ENCODE data around the gene SEMA4B.

SEMA4B gene

DNA sequence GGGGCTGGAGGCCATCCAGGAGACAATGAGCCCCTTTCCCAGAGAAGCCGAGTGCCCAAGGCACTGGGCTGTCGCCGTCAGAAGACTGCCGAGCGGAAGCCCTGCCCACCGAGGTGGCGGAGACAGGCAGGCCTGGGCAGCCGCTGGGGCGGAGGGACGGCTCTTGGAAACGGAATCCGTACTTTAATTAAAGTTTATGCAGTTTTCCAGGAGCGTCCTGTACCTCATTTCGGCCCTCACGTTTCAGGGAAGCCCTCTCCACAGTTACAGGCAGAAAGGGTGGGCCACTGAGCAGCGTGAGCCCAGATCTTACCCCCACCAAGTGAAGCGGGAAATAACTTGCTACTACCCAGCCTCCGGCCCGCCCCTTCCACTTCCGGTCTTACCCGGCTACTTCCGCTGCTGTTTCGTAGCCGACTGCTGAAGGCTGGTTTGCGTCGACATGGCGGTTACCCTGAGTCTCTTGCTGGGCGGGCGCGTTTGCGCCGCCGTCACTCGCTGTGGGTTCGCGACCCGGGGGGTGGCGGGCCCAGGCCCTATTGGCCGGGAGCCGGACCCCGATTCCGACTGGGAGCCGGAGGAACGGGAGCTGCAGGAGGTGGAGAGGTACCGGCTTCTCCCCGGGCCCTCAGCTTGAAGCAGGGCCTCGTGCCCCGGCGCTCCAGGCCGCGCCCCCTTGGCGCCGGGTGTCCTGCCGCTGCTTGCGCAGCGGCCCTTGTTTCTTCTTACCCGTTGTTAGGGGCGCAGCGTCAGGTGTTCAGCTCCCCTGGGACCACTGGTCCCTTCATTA is 64.3 kb downstream of the SEMA4B start, which contains the start of gene NGRN:
Gene NGRN (plus strand): TSS at position 402 of the 790 bp plus-strand sequence. CDS start 41 bp downstream, at position 443.
- TF ChIP-seq TEAD4 (IDR thresholded peaks at IDR 0.05) (no peak), RAD21 (IDR thresholded peaks at IDR 0.05; ENCODE audit: low read depth) (no peak), TCF12 (IDR thresholded peaks at IDR 0.05; ENCODE audit: low read depth) (peak; percentile 77), TAF1 (IDR thresholded peaks at IDR 0.05; ENCODE audit: low read depth) (peak; percentile 98), EGR1 (IDR thresholded peaks at IDR 0.05) (0 out of 2 replicates have a peak, but pooled peaks have one; percentile 9), NFIC (IDR thresholded peaks at IDR 0.05) (peak; percentile 44; the same call in 1 of the 2 replicates), USF1 (IDR thresholded peaks at IDR 0.05) (peak; percentile 22; the same call in 1 of the 2 replicates), CEBPB (IDR thresholded peaks at IDR 0.05) (no peak; the same call in none of the 2 replicates), FOXM1 (IDR thresholded peaks at IDR 0.05; ENCODE audit: borderline replicate concordance, low read depth) (peak; percentile 28; the same call in 1 of the 2 replicates), YY1 (IDR thresholded peaks at IDR 0.05; ENCODE audit: low read depth) (peak; percentile 89), ZBTB7A (IDR thresholded peaks at IDR 0.05; ENCODE audit: low read depth) (peak; percentile 51; the same call in 1 of the 2 replicates), CREB1 (IDR thresholded peaks at IDR 0.05; ENCODE audit: low read depth) (no peak), EP300 (IDR thresholded peaks at IDR 0.05; ENCODE audit: borderline replicate concordance) (no peak)
- TF ChIP-seq, protein P1, sequence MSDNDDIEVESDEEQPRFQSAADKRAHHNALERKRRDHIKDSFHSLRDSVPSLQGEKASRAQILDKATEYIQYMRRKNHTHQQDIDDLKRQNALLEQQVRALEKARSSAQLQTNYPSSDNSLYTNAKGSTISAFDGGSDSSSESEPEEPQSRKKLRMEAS (IDR thresholded peaks at IDR 0.05), result peak; percentile 84
- TF ChIP-seq, protein P2, sequence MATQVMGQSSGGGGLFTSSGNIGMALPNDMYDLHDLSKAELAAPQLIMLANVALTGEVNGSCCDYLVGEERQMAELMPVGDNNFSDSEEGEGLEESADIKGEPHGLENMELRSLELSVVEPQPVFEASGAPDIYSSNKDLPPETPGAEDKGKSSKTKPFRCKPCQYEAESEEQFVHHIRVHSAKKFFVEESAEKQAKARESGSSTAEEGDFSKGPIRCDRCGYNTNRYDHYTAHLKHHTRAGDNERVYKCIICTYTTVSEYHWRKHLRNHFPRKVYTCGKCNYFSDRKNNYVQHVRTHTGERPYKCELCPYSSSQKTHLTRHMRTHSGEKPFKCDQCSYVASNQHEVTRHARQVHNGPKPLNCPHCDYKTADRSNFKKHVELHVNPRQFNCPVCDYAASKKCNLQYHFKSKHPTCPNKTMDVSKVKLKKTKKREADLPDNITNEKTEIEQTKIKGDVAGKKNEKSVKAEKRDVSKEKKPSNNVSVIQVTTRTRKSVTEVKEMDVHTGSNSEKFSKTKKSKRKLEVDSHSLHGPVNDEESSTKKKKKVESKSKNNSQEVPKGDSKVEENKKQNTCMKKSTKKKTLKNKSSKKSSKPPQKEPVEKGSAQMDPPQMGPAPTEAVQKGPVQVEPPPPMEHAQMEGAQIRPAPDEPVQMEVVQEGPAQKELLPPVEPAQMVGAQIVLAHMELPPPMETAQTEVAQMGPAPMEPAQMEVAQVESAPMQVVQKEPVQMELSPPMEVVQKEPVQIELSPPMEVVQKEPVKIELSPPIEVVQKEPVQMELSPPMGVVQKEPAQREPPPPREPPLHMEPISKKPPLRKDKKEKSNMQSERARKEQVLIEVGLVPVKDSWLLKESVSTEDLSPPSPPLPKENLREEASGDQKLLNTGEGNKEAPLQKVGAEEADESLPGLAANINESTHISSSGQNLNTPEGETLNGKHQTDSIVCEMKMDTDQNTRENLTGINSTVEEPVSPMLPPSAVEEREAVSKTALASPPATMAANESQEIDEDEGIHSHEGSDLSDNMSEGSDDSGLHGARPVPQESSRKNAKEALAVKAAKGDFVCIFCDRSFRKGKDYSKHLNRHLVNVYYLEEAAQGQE (IDR thresholded peaks at IDR 0.05; ENCODE audit: low read depth), result no peak

DNA sequence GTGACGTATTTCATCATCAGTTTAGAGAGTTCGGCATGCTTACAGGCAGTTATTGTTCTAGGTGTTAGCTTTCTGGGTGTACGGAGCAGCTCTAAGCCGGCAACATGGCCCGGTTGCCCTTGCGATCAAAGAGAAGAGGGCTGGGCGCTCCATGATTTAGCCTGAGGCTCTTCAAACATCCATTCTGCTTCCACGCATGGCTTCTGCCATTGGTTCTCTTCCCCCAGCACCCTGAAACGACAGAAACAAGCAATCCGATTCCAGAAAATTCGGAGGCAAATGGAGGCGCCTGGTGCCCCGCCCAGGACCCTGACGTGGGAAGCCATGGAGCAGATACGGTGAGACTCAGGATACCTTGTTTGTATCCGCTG is 64.9 kb downstream of the SEMA4B start:
- TF ChIP-seq YY1 (IDR thresholded peaks at IDR 0.05; ENCODE audit: low read depth) (peak; percentile 56), ZBTB7A (IDR thresholded peaks at IDR 0.05; ENCODE audit: low read depth) (0 out of 2 replicates have a peak, but pooled peaks have one; percentile 2), EP300 (IDR thresholded peaks at IDR 0.05; ENCODE audit: borderline replicate concordance) (no peak)

GRCh38 chr15:90266485-90266884 is 65.4 kb downstream of the SEMA4B start:
- TF ChIP-seq, protein P2 (IDR thresholded peaks at IDR 0.05; ENCODE audit: low read depth), result no peak
- TF ChIP-seq TCF12 (IDR thresholded peaks at IDR 0.05; ENCODE audit: low read depth) (no peak), USF1 (IDR thresholded peaks at IDR 0.05) (no peak), ZBTB7A (IDR thresholded peaks at IDR 0.05; ENCODE audit: low read depth) (no peak), YY1 (IDR thresholded peaks at IDR 0.05; ENCODE audit: low read depth) (no peak)

GRCh38 chr15:90268415-90268814 is 67.3 kb downstream of the SEMA4B start:
- no peak for TF ChIP-seq USF1 (IDR thresholded peaks at IDR 0.05)
- TF ChIP-seq TCF12 (IDR thresholded peaks at IDR 0.05; ENCODE audit: low read depth), result no peak
- TF ChIP-seq, protein P2 (IDR thresholded peaks at IDR 0.05; ENCODE audit: low read depth), result no peak
- TF ChIP-seq EGR1 (IDR thresholded peaks at IDR 0.05), result no peak
- no peak for TF ChIP-seq EP300 (IDR thresholded peaks at IDR 0.05; ENCODE audit: borderline replicate concordance)
- no peak for TF ChIP-seq ZBTB7A (IDR thresholded peaks at IDR 0.05; ENCODE audit: low read depth)
